Activated CD4-positive, alpha-beta T cell treated with anti-CD3 and anti-CD28 coated beads for 48 hours (primary cell): Measurements from ENCODE around the gene USP8.

Experiments
- DNase-seq: peaks from one replicate; pipeline ENCODE4 v3.0.0-alpha.2; 2020

USP8 gene

DNA sequence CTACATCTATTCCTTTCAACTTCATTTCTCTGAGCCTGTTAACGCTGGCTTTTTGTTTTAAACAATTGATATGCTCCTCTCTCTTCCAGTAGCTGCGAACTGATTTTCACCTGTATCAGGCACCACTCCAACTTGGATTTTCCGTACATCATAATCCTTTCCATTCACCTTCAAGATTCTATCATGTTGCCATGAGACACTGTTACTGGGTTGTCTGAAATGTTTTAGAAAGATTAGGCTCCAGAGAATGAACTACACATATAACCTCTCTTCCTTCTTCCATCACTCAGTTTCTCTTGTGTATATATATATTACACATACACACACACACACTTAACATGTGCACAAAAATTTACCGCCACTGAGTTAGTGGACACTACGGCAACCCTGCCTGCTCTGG, 122.4 kb downstream of the USP8 start, which contains the start of gene USP50:
Gene USP50, minus strand, starts transcription at position 101 of the 400 bp plus-strand sequence. CDS start 141 bp downstream, outside the sequence.
- DNase-seq: no peak

DNA sequence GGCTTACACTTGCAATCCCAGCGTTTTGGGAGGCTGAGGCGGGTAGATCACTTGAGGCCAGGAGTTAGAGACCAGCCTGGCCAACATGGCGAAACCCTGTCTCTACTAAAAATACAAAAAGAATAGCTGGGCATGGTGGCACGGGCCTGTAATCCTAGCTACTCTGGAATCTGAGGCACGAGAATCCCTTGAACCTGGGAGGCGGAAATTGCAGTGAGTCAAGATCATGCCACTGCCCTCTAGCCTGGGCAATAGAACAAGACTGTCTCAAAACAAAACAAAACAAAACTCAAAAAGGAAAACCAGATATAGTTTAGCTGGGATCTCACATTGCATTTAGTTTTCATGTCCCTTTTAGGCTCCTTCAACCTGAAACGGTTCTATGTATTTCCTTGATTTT, 125.1 kb downstream of the USP8 start:
- DNase-seq: no peak

DNA sequence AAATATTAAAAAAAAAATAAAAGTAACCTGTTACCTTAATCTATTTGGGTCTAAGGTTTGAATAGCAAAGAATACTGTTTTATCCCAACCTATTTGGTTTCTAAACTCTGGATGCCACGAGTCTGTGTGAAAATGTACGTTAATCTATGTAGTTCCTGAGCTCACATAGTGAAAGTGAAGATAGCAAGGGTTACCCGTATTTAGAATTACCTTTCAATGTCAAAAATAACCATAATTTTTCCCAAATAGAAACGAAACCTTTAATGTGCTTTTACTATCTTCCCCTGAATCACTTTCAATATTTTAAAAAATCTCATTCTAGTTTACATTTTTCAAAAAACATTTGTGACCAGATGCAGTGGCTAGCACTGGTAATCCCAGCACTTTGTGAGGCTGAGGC, 128.0 kb downstream of the USP8 start:
- no peak for DNase-seq

DNA sequence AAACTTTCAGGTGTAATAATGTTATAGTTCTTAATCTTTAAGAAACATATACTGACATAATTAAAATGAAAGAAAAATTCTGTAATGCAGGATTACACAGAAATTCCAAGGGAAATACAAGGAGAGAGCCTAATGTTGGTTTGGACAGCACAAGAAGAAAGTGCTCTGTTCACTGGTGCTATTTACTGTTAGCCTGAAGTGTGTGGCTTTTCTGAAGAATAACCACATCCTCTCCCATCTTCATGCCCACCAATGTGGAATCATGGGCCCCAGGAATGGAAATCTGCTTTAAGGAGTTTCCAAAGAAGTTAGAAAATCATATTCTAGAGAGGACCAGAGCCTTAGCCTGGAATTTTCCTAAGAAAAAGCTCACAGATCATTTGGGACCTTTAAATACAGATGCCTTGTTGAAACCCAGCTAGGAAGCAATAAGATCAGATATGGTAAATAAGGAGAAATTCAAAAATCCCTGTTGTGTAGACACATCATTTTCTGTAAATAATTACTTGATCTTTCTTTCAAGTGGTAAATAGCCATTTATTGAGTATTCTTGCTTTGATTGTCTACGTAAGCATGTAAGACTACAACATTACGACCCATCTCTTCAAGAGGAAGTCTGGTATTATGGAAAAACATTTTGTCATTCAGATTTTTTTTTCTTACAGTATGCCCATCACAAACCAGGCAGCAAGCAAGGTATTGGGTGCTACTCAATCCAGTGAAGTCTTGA, 132.6 kb downstream of the USP8 start:
- no peak for DNase-seq

DNA sequence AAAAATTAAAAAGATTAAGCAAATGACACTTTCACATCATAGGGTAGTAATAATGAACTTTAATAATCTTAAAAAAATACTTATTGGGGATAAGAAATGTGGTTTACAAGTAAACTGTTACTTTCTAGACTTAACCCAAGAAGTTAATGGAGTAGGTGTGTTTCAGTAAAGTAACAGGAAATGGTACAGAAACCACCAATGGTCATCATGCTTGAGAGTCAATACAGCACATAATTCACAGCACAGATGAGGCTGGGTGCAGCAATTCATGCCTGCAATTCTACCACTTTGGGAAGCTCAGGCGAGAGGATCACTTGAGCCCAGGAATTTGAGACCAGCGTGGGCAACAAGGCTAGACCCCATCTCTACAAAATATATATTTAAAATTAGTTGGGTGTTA, 133.8 kb downstream of the USP8 start:
- no peak for DNase-seq

DNA sequence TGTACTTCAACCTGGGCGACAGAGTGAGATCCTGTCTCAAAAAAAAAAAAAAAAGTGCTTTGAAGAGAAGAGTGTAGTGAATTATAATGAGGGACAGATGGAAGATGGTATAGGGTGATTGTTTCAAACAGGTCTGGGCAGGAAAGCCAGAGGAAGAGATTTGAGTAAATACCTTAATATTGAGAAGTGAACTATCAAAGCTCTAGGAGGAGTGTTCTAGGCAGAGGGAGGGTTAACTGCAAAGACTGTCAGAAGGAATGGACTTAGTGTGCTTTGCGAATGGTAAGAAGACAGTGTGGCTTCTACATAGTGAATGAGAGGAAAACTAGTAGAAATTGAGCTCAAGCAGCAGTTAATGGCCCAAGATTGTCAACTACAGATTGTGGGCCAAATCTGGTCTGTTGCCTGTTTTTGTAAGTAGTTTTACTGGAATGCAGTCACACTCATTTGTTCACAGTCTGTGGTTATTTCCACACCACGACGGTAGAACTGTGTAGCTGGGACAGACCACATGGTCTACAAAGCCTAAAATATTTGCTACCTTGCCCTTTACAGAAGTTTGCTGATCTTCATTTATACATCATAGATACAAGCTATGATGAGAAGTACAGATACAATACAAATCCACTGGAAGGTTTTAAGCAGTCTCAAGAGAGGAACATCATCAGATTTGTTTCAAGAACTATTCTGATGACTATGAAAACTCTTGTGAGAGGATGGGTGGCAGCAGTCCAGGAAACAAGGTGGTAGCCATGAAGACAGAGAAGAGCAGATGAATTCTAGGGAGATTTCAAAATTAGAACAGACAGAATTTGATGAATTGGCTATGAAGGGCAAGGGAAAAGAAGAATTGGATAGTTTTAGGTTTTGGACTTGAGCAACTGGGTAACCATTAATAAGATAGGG, 138.8 kb downstream of the USP8 start:
- DNase-seq: peak; percentile 23

DNA sequence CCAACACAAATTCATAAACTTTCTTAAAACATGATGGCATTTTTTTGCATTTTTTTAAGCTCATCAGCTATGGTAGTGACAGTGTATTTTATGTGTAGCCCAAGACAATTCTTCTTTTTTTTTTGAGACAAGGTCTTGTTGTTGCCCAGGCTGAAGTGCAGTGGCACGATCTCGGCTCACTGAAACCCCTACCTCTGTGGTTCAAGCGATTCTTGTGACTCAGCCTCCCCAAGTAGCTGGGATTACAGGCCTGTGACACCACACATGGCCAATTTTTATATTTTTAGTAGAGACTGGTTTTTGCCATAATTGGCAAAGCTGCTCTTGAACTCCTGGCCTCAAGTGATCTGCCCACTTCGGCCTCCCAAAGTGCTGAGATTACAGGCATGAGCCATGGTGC, 139.6 kb downstream of the USP8 start:
- DNase-seq: peak; percentile 17
